Cardiac muscle cell (in vitro differentiated cells and primary cell): ENCODE data around the gene SPRYD3. TPM values are rescaled to one million over a fixed set of nuclear protein-coding genes. Genes with fewer than 3 reads are reported as not detected.

Experiments used
- DNase-seq, 2 donors: peaks; one replicate each; pipeline versions ENCODE4 v3.0.0 to v3.0.0-alpha.2; 2010 to 2017; ENCODE audit warnings: low read depth in 1 of 2, low spot score in 1 of 2
- H3K27ac ChIP-seq: fragments of 200-600 bp; sonication (generic); 2 replicates; pipeline ENCODE4 v1.5.1; 2016
- H3K27me3 ChIP-seq: fragments of 200-600 bp; sonication (generic); 2 replicates; pipeline ENCODE4 v1.6.0; 2016; ENCODE audit warnings: control low read depth
- H3K36me3 ChIP-seq: fragments of 200-600 bp; sonication (generic); 2 replicates; pipeline ENCODE4 v1.5.1; 2016; ENCODE audit warnings: control low read depth
- H3K4me1 ChIP-seq: fragments of 200-600 bp; sonication (generic); 2 replicates; pipeline ENCODE4 v1.8.1; 2017; ENCODE audit warnings: low read depth, mild to moderate bottlenecking, mixed run types
- H3K4me3 ChIP-seq: fragments of 200-600 bp; sonication (generic); 2 replicates; pipeline ENCODE4 v1.5.1; 2016; ENCODE audit warnings: mild to moderate bottlenecking
- H3K9me3 ChIP-seq: fragments of 200-600 bp; sonication (generic); 2 replicates; pipeline ENCODE4 v1.5.1; 2017; ENCODE audit warnings: low read depth, mild to moderate bottlenecking, control low read depth
- CTCF ChIP-seq: IDR thresholded peaks from 2 replicates; pipeline ENCODE4 v1.5.1; 2012; ENCODE audit warnings: low read depth, mild to moderate bottlenecking, low read length
- polyA plus RNA-seq: library from polyadenylated mRNA; unstranded; fragments of >200 nt; fragmentation: Nextera tagmentation; extraction: Ambion mirVana; gene quantifications from 2 replicates; pipeline ENCODE4 v1.2.1, GENCODE V29; 2016
- total RNA-seq: library from RNA; depleted of rRNA; stranded (reverse); fragments of >200 nt; gene quantifications from 2 replicates; pipeline ENCODE4 v1.2.3, GENCODE V29; 2016

SPRYD3 gene
- total and polyA plus RNA-seq, 2 experiments from 2014 or later, result 14.8 to 17.6 TPM

GRCh38 chr12:53048033-53048779 is 31.0 kb downstream of the SPRYD3 start:
- no peak overlapping the region for H3K4me3 ChIP-seq
- no peak for DNase-seq

GRCh38 chr12:53047221-53048032 is 31.8 kb downstream of the SPRYD3 start:
- H3K27ac ChIP-seq, result peak overlapping the region; percentile 97
- no peak for TF ChIP-seq CTCF
- no peaks in the 10 kb centered on the region for H3K36me3 ChIP-seq
- H3K4me3 ChIP-seq, result peak overlapping the region; percentile 75
- no peaks in the 10 kb centered on the region for H3K27me3 ChIP-seq
- H3K4me1 ChIP-seq, result peaks cover 25% of the 10 kb centered on the region
- no peaks in the 10 kb centered on the region for H3K9me3 ChIP-seq
- DNase-seq, result peak; percentile 82 to 92

More at GRCh38 chr12:53048033-53048779, 31.0 kb downstream of the SPRYD3 start:
- no peaks in the 10 kb centered on the region for H3K9me3 ChIP-seq
- peak overlapping the region; percentile 97 for H3K27ac ChIP-seq
- H3K27me3 ChIP-seq, result no peaks in the 10 kb centered on the region
- TF ChIP-seq CTCF, result no peak
- no peaks in the 10 kb centered on the region for H3K36me3 ChIP-seq
- peaks cover 25% of the 10 kb centered on the region for H3K4me1 ChIP-seq

- no peaks in the 10 kb centered on the region for H3K27me3 ChIP-seq
- peak overlapping the region; percentile 75 for H3K4me3 ChIP-seq
- H3K27ac ChIP-seq, result peak overlapping the region; percentile 78
- no peaks in the 10 kb centered on the region for H3K36me3 ChIP-seq
- DNase-seq, result peak; percentile 78 to 95
- H3K4me1 ChIP-seq, result peaks cover 25% of the 10 kb centered on the region
- no peak for TF ChIP-seq CTCF
- no peaks in the 10 kb centered on the region for H3K9me3 ChIP-seq
Measured at GRCh38 chr12:53046655-53047220, 32.5 kb downstream of the SPRYD3 start.

GRCh38 chr12:53045696-53046045 is 33.5 kb downstream of the SPRYD3 start:
- Histone ChIP-seq H3K36me3 (no peaks in the 10 kb centered on the region), H3K4me1 (peaks cover 25% of the 10 kb centered on the region), H3K27me3 (no peaks in the 10 kb centered on the region), H3K9me3 (no peaks in the 10 kb centered on the region), H3K4me3 (no peak overlapping the region), H3K27ac (no peak overlapping the region)
- peak in 1 of 2 donors; percentile 43 for DNase-seq
- TF ChIP-seq CTCF, result no peak

- no peak for DNase-seq
- H3K27ac ChIP-seq, result no peak overlapping the region
- no peaks in the 10 kb centered on the region for H3K9me3 ChIP-seq
- no peak for TF ChIP-seq CTCF
- H3K36me3 ChIP-seq, result no peaks in the 10 kb centered on the region
- H3K4me3 ChIP-seq, result no peak overlapping the region
- H3K27me3 ChIP-seq, result no peaks in the 10 kb centered on the region
- peaks cover 24% of the 10 kb centered on the region for H3K4me1 ChIP-seq
Measured at GRCh38 chr12:53044896-53045695, 34.1 kb downstream of the SPRYD3 start.
